ENCODE measurements around the gene TNFRSF21. TPM values are rescaled to one million over a fixed set of nuclear protein-coding genes. Genes with fewer than 3 reads are reported as not detected.

Gene TNFRSF21
- total and polyA plus RNA-seq, 2 of the 8 experiments (the other 6 are each of a cell fraction or from before 2014, with no cell fraction given), result 16.4 to 52.7 TPM

- no peak overlapping the region for H2BK120ac ChIP-seq (replicated peaks; ENCODE audit: low read depth, low read length)
- CTCF ChIA-PET (ENCODE audit: partially characterized antibody), result interaction anchor here (1.7 kb wide), 1 partner anchor 204 kb away, joined by 6 read pairs; no protein-coding TSS in a partner anchor
- no peak overlapping the region for H3K4me2 ChIP-seq (ENCODE audit: insufficient read depth in 1 of 2, low read depth in 2 of 2, low read length in 2 of 2)
- H3K14ac ChIP-seq (ENCODE audit: insufficient read length), result no peak overlapping the region
- peaks cover 48 to 100% of the 10 kb centered on the region in 2 experiments for H3K79me2 ChIP-seq (ENCODE audit: control insufficient read depth in 1 of 2, insufficient read depth in 2 of 2, low read length in 2 of 2)
- no peak overlapping the region for H4K8ac ChIP-seq (ENCODE audit: extremely low read depth, insufficient read depth, low read length)
- H3K4ac ChIP-seq (replicated peaks; ENCODE audit: insufficient read length, low read depth, low read length), result no peak overlapping the region
- H4K20me1 ChIP-seq (replicated peaks in 1 of 2; ENCODE audit: control insufficient read depth in 1 of 2, insufficient read depth in 2 of 2, low read length in 2 of 2), result peaks cover 6 to 8% of the 10 kb centered on the region in 2 experiments
- H2AFZ ChIP-seq (ENCODE audit: low read length), result no peak overlapping the region
- no peak overlapping the region for H2BK20ac ChIP-seq (ENCODE audit: low read length)
- FAIRE-seq, result no peak
- H4K5ac ChIP-seq (ENCODE audit: insufficient read length, low read depth, low read length), result no peak overlapping the region
- H3K27me3 ChIP-seq (replicated peaks in 1 of 4; ENCODE audit: control insufficient read depth in 3 of 4, extremely low read depth in 1 of 4, insufficient read depth in 3 of 4, low read length in 3 of 4), result no peaks in the 10 kb centered on the region
- no peaks in the 10 kb centered on the region for H3K9me3 ChIP-seq (ENCODE audit: insufficient read depth in 2 of 2, low read depth in 1 of 2, low read length in 1 of 2)
- H2BK12ac ChIP-seq (ENCODE audit: low read depth, low read length), result no peak overlapping the region
- H3K9ac ChIP-seq (replicated peaks in 1 of 4; ENCODE audit: extremely low read depth in 1 of 4, low read depth in 3 of 4, low read length in 3 of 4), result no peak overlapping the region
- H3K4me1 ChIP-seq (replicated peaks in 1 of 4; ENCODE audit: control insufficient read depth in 3 of 4, insufficient read depth in 4 of 4, low read length in 3 of 4), result peaks cover 0 to 11% (median 3%) of the 10 kb centered on the region in 4 experiments; a peak in 4 of 7 replicates
- no peak overlapping the region for H4K91ac ChIP-seq (replicated peaks; ENCODE audit: insufficient read length, low read length)
- H2AK5ac ChIP-seq (ENCODE audit: low read depth, low read length), result no peak overlapping the region
- no peak overlapping the region for H3K27ac ChIP-seq (ENCODE audit: low read depth, low read length)
- no peak overlapping the region for H3K4me3 ChIP-seq (ENCODE audit: extremely low read depth in 1 of 4, insufficient read depth in 2 of 4, low read depth in 3 of 4, low read length in 4 of 4)
- H3K36me3 ChIP-seq (ENCODE audit: control insufficient read depth in 2 of 4, insufficient read depth in 4 of 4, low read length in 3 of 4), result no peaks in the 10 kb centered on the region; a peak in 1 of 8 replicates
- H3K56ac ChIP-seq (replicated peaks; ENCODE audit: insufficient read length, low read depth, low read length), result no peak overlapping the region
- H2BK5ac ChIP-seq (ENCODE audit: low read depth, low read length), result no peak overlapping the region
- 93% methylated on average over 6 of the region's 6 CpGs; no CpG with 5 or more reads in 1 of the 2 experiments for WGBS, 2 experiments (ENCODE audit: extremely low coverage in 1 of 2, insufficient coverage in 1 of 2, insufficient read length in 1 of 2, insufficient replicate concordance in 2 of 2, low coverage in 1 of 2, low lambda C conversion rate in 2 of 2, missing lambda C conversion rate in 1 of 2)
- no peak overlapping the region for H2BK15ac ChIP-seq (ENCODE audit: low read length)
- H3K23ac ChIP-seq (ENCODE audit: insufficient read length), result no peak overlapping the region
- H3K18ac ChIP-seq (ENCODE audit: extremely low read depth, low read length), result no peak overlapping the region
- POLR2A ChIA-PET (ENCODE audit: partially characterized antibody), result no interaction called here
- DNase-seq (ENCODE audit: low read depth in 1 of 2, low spot score in 2 of 2), result no peak
- peaks cover 4% of the 10 kb centered on the region; the same call in 1 of the 2 replicates for H3K79me1 ChIP-seq (ENCODE audit: low read depth, low read length)
- no peaks in the 10 kb centered on the region for H3K23me2 ChIP-seq (ENCODE audit: low read depth, low read length)
- TF ChIP-seq SAP30 (IDR thresholded peaks at IDR 0.05; ENCODE audit: insufficient read depth, insufficient replicate concordance, low read length) (no peak), CHD1 (IDR thresholded peaks at IDR 0.05; ENCODE audit: low read depth, low read length) (no peak), PHF8 (conservative IDR thresholded peaks at IDR 0.05; ENCODE audit: low read depth, low read length) (no peak), KDM4A (IDR thresholded peaks at IDR 0.05; ENCODE audit: low read depth, low read length, severe bottlenecking) (no peak), TCF12 (IDR thresholded peaks at IDR 0.05; ENCODE audit: low read depth, low read length) (no peak), BRCA1 (IDR thresholded peaks at IDR 0.05; ENCODE audit: low read depth, low read length) (no peak), SP2 (IDR thresholded peaks at IDR 0.05; ENCODE audit: low read length) (no peak), CREB1 (IDR thresholded peaks at IDR 0.05) (no peak), EP300 (IDR thresholded peaks at IDR 0.05; ENCODE audit: borderline replicate concordance in 1 of 2, low read depth in 2 of 2, low read length in 2 of 2) (no peak), TBP (IDR thresholded peaks at IDR 0.05; ENCODE audit: low read depth, low read length) (no peak), EZH2 (IDR thresholded peaks at IDR 0.05; ENCODE audit: low read depth, low read length, severe bottlenecking) (no peak), USF2 (IDR thresholded peaks at IDR 0.05; ENCODE audit: low read length) (no peak), HDAC2 (IDR thresholded peaks at IDR 0.05; ENCODE audit: borderline replicate concordance in 1 of 2, low read depth in 2 of 2, low read length in 2 of 2) (no peak)
These were observed 7.7 kb downstream of the TNFRSF21 start for GRCh38 chr6:47302043-47302442.
